GM12874 (cell line): ENCODE results near the gene KDM4B.

Source experiments
- TF ChIP-seq, protein P1 (sequence below): IDR thresholded peaks from 2 replicates; pipeline ENCODE4 v1.5.1; 2011; ENCODE audit warnings: low read depth, mild to moderate bottlenecking, control low read depth, low read length, moderate library complexity; ENCODE audit not compliant: insufficient read depth

The KDM4B gene

DNA sequence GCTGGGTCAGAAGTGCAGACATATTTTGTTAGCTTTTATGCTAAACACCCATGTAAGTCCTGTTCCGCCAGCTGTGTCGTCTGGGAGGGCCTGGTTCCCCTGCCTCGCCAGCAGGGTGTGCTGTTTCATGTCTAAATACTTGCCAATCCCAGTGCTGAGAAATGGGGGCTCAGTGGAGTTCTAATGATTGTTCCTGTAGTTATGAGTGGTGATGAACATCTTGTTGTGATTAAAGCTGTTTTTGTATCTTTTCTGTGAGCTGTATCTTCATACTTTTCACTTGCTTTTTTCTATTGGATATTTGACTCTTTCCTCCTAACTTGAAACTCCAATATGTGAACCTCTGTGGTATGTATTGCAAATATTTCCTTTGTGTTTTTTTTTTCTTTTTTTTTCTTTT, 32.7 kb downstream of the KDM4B start:
- TF ChIP-seq, protein P1, sequence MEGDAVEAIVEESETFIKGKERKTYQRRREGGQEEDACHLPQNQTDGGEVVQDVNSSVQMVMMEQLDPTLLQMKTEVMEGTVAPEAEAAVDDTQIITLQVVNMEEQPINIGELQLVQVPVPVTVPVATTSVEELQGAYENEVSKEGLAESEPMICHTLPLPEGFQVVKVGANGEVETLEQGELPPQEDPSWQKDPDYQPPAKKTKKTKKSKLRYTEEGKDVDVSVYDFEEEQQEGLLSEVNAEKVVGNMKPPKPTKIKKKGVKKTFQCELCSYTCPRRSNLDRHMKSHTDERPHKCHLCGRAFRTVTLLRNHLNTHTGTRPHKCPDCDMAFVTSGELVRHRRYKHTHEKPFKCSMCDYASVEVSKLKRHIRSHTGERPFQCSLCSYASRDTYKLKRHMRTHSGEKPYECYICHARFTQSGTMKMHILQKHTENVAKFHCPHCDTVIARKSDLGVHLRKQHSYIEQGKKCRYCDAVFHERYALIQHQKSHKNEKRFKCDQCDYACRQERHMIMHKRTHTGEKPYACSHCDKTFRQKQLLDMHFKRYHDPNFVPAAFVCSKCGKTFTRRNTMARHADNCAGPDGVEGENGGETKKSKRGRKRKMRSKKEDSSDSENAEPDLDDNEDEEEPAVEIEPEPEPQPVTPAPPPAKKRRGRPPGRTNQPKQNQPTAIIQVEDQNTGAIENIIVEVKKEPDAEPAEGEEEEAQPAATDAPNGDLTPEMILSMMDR = peak; percentile 78

DNA sequence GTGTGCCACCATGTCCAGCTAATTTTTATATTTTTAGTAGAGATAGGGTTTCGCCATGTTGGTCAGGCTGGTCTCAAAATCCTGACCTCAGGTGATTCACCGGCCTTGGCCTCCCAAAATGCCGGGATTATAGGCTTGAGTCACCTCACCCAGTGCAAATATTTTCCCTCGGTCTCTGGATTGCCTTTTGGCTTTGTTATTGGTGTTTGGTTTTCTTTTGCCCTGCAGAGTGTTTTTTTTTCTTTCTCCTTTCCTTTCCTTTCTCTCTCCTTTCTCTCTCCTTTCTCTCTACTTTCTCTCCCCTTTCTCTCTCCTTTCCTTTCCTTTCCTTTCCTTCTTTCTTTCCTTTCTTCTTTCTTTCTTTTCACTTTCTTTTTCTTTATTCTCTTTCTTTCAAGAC, 33.2 kb downstream of the KDM4B start:
- TF ChIP-seq, protein P1 = no peak

DNA sequence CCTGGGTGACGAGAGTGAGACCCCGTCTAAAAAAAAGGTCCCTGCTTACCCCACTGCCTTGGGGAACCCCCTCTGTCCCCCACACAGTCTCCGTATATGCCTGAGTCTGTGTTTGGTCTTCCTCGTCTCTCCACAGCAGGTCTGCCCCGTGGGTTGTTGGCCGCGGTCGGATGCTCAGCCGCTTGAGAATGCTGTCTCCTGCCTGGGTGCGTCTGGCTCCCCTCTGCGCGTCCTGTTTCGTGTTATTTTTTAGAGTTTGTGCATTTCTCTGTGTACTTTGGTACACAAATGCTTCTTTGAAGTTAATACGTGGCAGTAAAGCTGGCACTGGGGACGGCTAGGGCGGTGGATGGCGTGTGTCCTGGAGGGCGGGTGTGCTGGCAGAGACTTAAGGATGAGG, 34.9 kb downstream of the KDM4B start:
- TF ChIP-seq, protein P1 = no peak

DNA sequence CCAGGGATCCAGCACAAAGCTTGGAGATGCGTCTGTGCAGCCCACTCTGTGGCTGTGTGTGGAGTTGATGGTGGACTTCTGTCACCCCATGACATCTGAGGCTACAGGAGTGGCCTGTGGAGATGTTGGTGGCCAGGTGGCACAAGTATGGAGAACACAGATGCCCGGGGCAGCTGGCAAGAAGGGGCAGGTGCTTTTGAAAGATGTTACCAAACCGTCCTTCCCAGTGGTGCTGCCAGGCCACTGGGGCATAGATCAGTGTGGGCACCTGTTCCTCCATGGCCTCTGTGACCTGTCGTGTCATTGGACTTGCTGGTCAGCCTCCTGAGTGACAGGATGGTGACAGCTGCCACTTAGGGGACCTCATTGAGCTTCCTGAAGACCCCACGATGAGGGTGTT, 36.2 kb downstream of the KDM4B start:
- TF ChIP-seq, protein P1 = no peak

DNA sequence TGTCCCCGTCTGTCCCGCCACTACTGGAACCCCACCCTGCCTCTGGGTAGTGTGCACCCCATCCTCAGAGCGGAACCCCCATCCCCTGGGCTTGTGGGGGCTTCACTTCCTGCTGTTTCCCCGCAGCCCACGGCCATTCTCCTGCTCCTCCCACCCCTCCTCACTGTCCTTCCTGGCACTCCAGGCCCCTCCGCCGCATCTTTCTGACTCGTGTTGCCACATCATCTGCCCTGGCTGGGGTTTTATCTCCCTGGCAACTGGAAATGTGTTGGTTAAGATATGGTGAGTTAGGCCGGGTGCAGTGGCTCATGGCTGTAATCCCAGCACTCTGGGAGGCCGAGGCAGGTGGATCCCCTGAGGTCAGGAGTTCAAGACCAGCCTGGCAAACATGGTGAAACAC, 37.3 kb downstream of the KDM4B start:
- TF ChIP-seq, protein P1 = no peak

DNA sequence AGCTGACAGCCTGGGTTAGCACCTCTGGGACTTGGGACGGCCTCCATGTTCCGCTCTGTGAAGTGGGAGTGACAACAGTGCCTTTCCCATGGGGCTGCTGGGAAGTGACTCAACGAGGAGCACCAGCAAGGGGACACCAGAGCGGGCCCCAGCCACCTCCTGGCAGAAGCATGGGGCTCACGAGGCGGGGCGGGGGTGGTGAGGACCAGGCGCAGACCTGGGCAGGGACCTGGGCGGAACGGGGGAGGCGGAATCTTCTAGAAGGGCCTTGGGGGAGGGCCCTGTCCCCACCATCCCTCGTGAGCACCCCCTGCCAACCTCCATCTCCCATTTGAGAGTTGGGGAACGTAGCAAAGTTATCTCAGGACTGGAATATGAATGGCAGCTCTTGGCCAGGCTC, 37.9 kb downstream of the KDM4B start:
- TF ChIP-seq, protein P1 = no peak

DNA sequence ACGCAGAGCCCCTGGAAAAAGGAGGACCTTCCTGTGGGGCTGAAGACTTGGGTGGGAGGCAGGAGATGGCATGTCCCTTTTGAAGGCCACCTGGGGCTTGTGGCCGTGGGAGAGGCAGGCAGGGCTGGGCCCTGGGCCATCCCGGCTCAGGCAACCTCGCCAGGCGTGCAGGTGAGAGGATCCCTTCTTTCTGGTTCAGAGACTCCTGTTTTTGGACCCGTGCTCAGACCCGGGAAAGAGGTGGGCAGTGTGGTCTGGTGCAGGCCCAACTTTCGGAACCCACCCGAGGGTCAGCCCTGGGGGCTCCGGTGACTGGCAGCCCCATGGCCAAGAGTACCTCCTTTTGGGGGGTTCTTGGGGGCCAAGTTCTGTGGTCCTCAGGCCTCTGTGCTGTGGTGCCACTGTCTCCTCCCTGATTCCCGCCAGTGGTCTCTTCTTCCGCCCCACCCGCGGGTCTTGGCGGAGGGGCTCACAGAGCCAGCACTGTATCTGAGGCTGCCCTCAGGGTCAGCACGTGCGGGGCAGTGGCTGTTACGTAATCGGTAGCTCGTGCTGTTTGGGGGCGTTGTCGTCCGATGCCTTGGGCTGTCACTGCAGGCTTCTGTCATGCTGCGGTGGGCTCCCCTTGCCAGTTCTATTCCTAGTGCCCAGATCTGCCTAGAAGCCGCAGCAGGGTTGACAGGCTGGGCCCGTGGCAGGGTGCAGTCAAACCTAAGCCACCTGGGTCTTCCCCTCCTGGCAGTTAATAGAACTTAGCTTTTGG, 42.7 kb downstream of the KDM4B start:
- TF ChIP-seq, protein P1 = no peak
